ENCODE data around the gene RPA1. TPM values are rescaled to one million over a fixed set of nuclear protein-coding genes. Genes with fewer than 3 reads are reported as not detected.

Gene RPA1
- total RNA-seq, 3 donors from 2014 or later (not counting 1 experiment from before 2014, with no cell fraction given), result 70.9 to 101 (median 98.9) TPM

DNA sequence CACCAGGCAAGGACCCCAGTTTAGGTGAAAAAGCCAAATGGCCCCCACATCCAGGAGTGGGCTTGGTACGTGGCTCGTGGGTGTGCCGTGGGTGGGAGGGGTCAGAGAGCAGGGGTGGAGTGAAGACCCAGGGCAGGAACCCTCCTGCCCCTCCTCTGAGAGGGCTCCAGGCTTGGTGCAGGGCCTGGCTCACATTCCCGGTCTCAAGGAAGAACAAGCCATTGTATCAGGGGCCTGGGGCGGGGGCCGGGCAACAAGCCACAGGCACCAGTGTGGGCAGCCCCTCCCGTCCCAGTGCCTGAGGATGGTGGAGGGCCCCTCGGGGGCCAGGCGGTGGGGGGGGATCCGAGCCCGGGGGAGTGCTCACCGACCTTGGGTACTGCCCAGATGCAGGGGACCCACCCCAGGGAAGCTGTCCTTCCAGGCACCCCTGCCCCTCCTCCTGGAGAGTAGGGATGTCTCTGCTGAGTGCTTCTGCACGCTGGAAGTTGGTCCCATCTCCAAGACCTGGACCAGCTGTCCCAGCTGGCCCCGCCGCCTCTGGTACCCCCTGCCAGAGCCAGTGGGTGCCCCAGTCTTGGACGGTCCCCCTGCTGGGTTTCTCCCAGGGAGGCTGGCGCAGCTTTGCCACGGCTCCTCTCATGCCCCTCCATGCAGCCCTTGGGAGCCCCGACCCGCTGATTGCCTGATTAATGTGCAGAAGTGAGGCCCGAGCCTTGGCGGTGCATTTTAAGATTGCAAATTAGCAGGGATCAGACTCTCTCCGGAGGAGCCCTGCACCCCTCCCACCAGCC lies 111.7 kb downstream of the RPA1 start:
- no peak overlapping the region for H3K27ac Mint-ChIP-seq
- no peak for DNase-seq
- 88% methylated on average over 23 of the region's 23 CpGs for WGBS (ENCODE audit: insufficient coverage)
- no peak overlapping the region for H3K4me3 ChIP-seq (ENCODE audit: low read length)
- intact Hi-C loops (cut with micrococcal nuclease), result no loop called here
- H3K4me1 ChIP-seq (ENCODE audit: control insufficient read depth, insufficient read depth, low read length), result peaks cover under 1% of the 10 kb centered on the region
- H3K9me3 ChIP-seq (ENCODE audit: control insufficient read depth, insufficient read depth, low read length), result no peaks in the 10 kb centered on the region
- H3K27me3 Mint-ChIP-seq (ENCODE audit: low read depth in 2 of 2), result no peaks in the 10 kb centered on the region
- no peaks in the 10 kb centered on the region for H3K4me1 Mint-ChIP-seq
- H3K36me3 ChIP-seq (ENCODE audit: control insufficient read depth, insufficient read depth, low read length), result no peaks in the 10 kb centered on the region
- H3K27me3 ChIP-seq (ENCODE audit: control insufficient read depth, insufficient read depth, low read length), result no peaks in the 10 kb centered on the region
- no peak overlapping the region for H3K4me3 Mint-ChIP-seq
- H3K9me3 Mint-ChIP-seq, result no peaks in the 10 kb centered on the region
- H3K36me3 Mint-ChIP-seq, result no peaks in the 10 kb centered on the region
- no peak overlapping the region for H3K27ac ChIP-seq (ENCODE audit: low read length)
- no peak for ATAC-seq
- TF ChIP-seq, protein P1, sequence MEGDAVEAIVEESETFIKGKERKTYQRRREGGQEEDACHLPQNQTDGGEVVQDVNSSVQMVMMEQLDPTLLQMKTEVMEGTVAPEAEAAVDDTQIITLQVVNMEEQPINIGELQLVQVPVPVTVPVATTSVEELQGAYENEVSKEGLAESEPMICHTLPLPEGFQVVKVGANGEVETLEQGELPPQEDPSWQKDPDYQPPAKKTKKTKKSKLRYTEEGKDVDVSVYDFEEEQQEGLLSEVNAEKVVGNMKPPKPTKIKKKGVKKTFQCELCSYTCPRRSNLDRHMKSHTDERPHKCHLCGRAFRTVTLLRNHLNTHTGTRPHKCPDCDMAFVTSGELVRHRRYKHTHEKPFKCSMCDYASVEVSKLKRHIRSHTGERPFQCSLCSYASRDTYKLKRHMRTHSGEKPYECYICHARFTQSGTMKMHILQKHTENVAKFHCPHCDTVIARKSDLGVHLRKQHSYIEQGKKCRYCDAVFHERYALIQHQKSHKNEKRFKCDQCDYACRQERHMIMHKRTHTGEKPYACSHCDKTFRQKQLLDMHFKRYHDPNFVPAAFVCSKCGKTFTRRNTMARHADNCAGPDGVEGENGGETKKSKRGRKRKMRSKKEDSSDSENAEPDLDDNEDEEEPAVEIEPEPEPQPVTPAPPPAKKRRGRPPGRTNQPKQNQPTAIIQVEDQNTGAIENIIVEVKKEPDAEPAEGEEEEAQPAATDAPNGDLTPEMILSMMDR (IDR thresholded peaks at IDR 0.05), result no peak

- H3K4me3 Mint-ChIP-seq, result no peak overlapping the region
- H3K4me1 ChIP-seq (ENCODE audit: control insufficient read depth, insufficient read depth, low read length), result no peaks in the 10 kb centered on the region
- intact Hi-C loops (cut with micrococcal nuclease), result no loop called here
- no peaks in the 10 kb centered on the region for H3K9me3 ChIP-seq (ENCODE audit: control insufficient read depth, insufficient read depth, low read length)
- no peaks in the 10 kb centered on the region for H3K9me3 Mint-ChIP-seq
- no peak for DNase-seq
- no peaks in the 10 kb centered on the region for H3K27me3 ChIP-seq (ENCODE audit: control insufficient read depth, insufficient read depth, low read length)
- H3K27ac Mint-ChIP-seq, result no peak overlapping the region
- no peaks in the 10 kb centered on the region for H3K36me3 ChIP-seq (ENCODE audit: control insufficient read depth, insufficient read depth, low read length)
- H3K4me1 Mint-ChIP-seq, result no peaks in the 10 kb centered on the region
- H3K36me3 Mint-ChIP-seq, result no peaks in the 10 kb centered on the region
- H3K27me3 Mint-ChIP-seq (ENCODE audit: low read depth in 2 of 2), result no peaks in the 10 kb centered on the region
- WGBS (ENCODE audit: insufficient coverage), result 83% methylated on average over 6 of the region's 7 CpGs
- TF ChIP-seq, protein P1 (IDR thresholded peaks at IDR 0.05), result no peak
- no peak for ATAC-seq
- no peak overlapping the region for H3K4me3 ChIP-seq (ENCODE audit: low read length)
- H3K27ac ChIP-seq (ENCODE audit: low read length), result no peak overlapping the region
Measured at GRCh38 chr17:1942066-1942365, 112.2 kb downstream of the RPA1 start.

GRCh38 chr17:1942666-1943435 lies 113.0 kb downstream of the RPA1 start:
- no peaks in the 10 kb centered on the region for H3K36me3 ChIP-seq (ENCODE audit: control insufficient read depth, insufficient read depth, low read length)
- no peaks in the 10 kb centered on the region for H3K36me3 Mint-ChIP-seq
- no peak overlapping the region for H3K27ac ChIP-seq (ENCODE audit: low read length)
- no peaks in the 10 kb centered on the region for H3K27me3 ChIP-seq (ENCODE audit: control insufficient read depth, insufficient read depth, low read length)
- no peaks in the 10 kb centered on the region for H3K4me1 ChIP-seq (ENCODE audit: control insufficient read depth, insufficient read depth, low read length)
- H3K27me3 Mint-ChIP-seq (ENCODE audit: low read depth in 2 of 2), result no peaks in the 10 kb centered on the region
- DNase-seq (no peak), ATAC-seq (no peak)
- H3K9me3 ChIP-seq (ENCODE audit: control insufficient read depth, insufficient read depth, low read length), result no peaks in the 10 kb centered on the region
- no peaks in the 10 kb centered on the region for H3K9me3 Mint-ChIP-seq
- H3K27ac Mint-ChIP-seq, result no peak overlapping the region
- no peak overlapping the region for H3K4me3 Mint-ChIP-seq
- TF ChIP-seq, protein P1 (IDR thresholded peaks at IDR 0.05), result no peak
- no peaks in the 10 kb centered on the region for H3K4me1 Mint-ChIP-seq
- WGBS (ENCODE audit: insufficient coverage), result 91% methylated on average over 21 of the region's 21 CpGs
- H3K4me3 ChIP-seq (ENCODE audit: low read length), result no peak overlapping the region
- intact Hi-C loops (cut with micrococcal nuclease), result no loop called here

Measured in natural killer cell (primary cell).